Measurements from ENCODE around the gene SIRT2.

DNA sequence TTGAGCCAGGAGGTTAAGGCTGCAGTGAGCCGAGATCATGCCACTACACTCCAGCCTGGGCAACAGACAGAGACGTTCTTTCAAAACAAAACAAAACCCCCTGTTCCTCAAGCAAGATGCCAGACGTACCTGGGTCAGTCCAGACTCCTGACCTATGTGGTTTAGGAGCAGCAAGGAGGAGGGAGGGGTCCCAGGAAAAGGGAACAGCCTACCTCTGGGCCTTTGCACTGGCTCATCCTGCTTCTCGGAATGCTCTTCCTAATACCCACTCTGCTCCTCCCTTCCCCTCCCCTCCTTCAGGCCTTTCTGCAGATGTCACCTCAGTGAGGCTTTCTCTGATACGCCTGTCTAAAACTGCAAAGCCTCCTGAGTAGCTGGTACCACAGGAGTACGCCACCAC, 30.9 kb downstream of the SIRT2 start:
- TF ChIP-seq, protein P1, sequence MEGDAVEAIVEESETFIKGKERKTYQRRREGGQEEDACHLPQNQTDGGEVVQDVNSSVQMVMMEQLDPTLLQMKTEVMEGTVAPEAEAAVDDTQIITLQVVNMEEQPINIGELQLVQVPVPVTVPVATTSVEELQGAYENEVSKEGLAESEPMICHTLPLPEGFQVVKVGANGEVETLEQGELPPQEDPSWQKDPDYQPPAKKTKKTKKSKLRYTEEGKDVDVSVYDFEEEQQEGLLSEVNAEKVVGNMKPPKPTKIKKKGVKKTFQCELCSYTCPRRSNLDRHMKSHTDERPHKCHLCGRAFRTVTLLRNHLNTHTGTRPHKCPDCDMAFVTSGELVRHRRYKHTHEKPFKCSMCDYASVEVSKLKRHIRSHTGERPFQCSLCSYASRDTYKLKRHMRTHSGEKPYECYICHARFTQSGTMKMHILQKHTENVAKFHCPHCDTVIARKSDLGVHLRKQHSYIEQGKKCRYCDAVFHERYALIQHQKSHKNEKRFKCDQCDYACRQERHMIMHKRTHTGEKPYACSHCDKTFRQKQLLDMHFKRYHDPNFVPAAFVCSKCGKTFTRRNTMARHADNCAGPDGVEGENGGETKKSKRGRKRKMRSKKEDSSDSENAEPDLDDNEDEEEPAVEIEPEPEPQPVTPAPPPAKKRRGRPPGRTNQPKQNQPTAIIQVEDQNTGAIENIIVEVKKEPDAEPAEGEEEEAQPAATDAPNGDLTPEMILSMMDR (IDR thresholded peaks at IDR 0.05; ENCODE audit: insufficient read depth, low read length) = no peak
- TF ChIP-seq POLR2AphosphoS5 (IDR thresholded peaks at IDR 0.05; ENCODE audit: low read depth) = no peak
- no peak for TF ChIP-seq REST (IDR thresholded peaks at IDR 0.05; ENCODE audit: insufficient replicate concordance, low read depth)
- TF ChIP-seq GABPA (IDR thresholded peaks at IDR 0.05; ENCODE audit: low read depth) = no peak
- no peak for TF ChIP-seq SPI1 (IDR thresholded peaks at IDR 0.05; ENCODE audit: borderline replicate concordance, low read depth)

Measured in HL-60 (cell line).